H7 (cell line): Measurements from ENCODE around the gene S100A12. TPM values are rescaled to one million over a fixed set of nuclear protein-coding genes. Genes with fewer than 3 reads are reported as not detected.

Experiments
- DNase-seq: peaks from one replicate; pipeline ENCODE4 v3.0.0; 2012
- H3K27me3 ChIP-seq: 2 replicates; pipeline ENCODE4 v1.6.0; 2011; ENCODE audit warnings: mild to moderate bottlenecking, low read length; ENCODE audit not compliant: control insufficient read depth, insufficient read depth
- H3K36me3 ChIP-seq: replicated peaks from 2 replicates; pipeline ENCODE4 v1.5.1; 2011; ENCODE audit warnings: low read length; ENCODE audit not compliant: control insufficient read depth, insufficient read depth
- H3K4me3 ChIP-seq: 2 replicates; pipeline ENCODE4 v1.5.1; 2011; ENCODE audit warnings: low read depth, mild to moderate bottlenecking, control low read depth, low read length, moderate library complexity; ENCODE audit not compliant: insufficient read depth
- total RNA-seq: library from RNA; depleted of rRNA; stranded (reverse); fragments of >200 nt; shearing (Covaris generic); gene quantifications from 2 replicates; pipeline ENCODE4 v1.2.3, GENCODE V29; 2014

Gene S100A12
- total RNA-seq, 1 experiment from 2014 or later: not detected

GRCh38 chr1:153365696-153366095 is 9.7 kb downstream of the S100A12 start:
- peak; percentile 26 for DNase-seq
- Histone ChIP-seq H3K27me3 (no peaks in the 10 kb centered on the region), H3K36me3 (no peaks in the 10 kb centered on the region), H3K4me3 (no peak overlapping the region)

GRCh38 chr1:153364766-153365666 is 10.4 kb downstream of the S100A12 start:
- Histone ChIP-seq H3K4me3 (no peak overlapping the region), H3K36me3 (no peaks in the 10 kb centered on the region), H3K27me3 (no peaks in the 10 kb centered on the region)
- no peak for DNase-seq

GRCh38 chr1:153364156-153364555 is 11.3 kb downstream of the S100A12 start:
- Histone ChIP-seq H3K36me3 (no peaks in the 10 kb centered on the region), H3K27me3 (no peaks in the 10 kb centered on the region), H3K4me3 (no peak overlapping the region)
- no peak for DNase-seq

GRCh38 chr1:153363641-153364040 is 11.8 kb downstream of the S100A12 start:
- H3K4me3 ChIP-seq: no peak overlapping the region
- no peaks in the 10 kb centered on the region for H3K36me3 ChIP-seq
- DNase-seq: no peak
- no peaks in the 10 kb centered on the region for H3K27me3 ChIP-seq

- no peaks in the 10 kb centered on the region for H3K27me3 ChIP-seq
- no peaks in the 10 kb centered on the region for H3K36me3 ChIP-seq
- DNase-seq: peak; percentile 29
- no peak overlapping the region for H3K4me3 ChIP-seq
Measured at GRCh38 chr1:153362187-153362775, 13.1 kb downstream of the S100A12 start.

GRCh38 chr1:153361480-153362109 is 13.8 kb downstream of the S100A12 start:
- Histone ChIP-seq H3K36me3 (no peaks in the 10 kb centered on the region), H3K27me3 (no peaks in the 10 kb centered on the region), H3K4me3 (no peak overlapping the region)
- no peak for DNase-seq

- Histone ChIP-seq H3K4me3 (no peak overlapping the region), H3K27me3 (no peaks in the 10 kb centered on the region), H3K36me3 (no peaks in the 10 kb centered on the region)
- peak; percentile 18 for DNase-seq
Measured at GRCh38 chr1:153360592-153361479, 14.6 kb downstream of the S100A12 start.

GRCh38 chr1:153360190-153360589 is 15.2 kb downstream of the S100A12 start:
- H3K27me3 ChIP-seq: no peaks in the 10 kb centered on the region
- no peak overlapping the region for H3K4me3 ChIP-seq
- DNase-seq: peak; percentile 16
- H3K36me3 ChIP-seq: no peaks in the 10 kb centered on the region

- Histone ChIP-seq H3K4me3 (no peak overlapping the region), H3K36me3 (no peaks in the 10 kb centered on the region), H3K27me3 (no peaks in the 10 kb centered on the region)
- DNase-seq: peak; percentile 39
Measured at GRCh38 chr1:153359241-153359640, 16.2 kb downstream of the S100A12 start.

GRCh38 chr1:153358691-153358975 is 16.8 kb downstream of the S100A12 start:
- no peak for DNase-seq
- Histone ChIP-seq H3K27me3 (no peaks in the 10 kb centered on the region), H3K36me3 (no peaks in the 10 kb centered on the region), H3K4me3 (no peak overlapping the region)

GRCh38 chr1:153357853-153358690 is 17.3 kb downstream of the S100A12 start, which contains the start of gene S100A9:
Gene S100A9, plus strand, starts transcription at chr1:153357854. Its CDS starts 430 bp downstream, at chr1:153358284.
- peak; percentile 25 for DNase-seq
- Histone ChIP-seq H3K36me3 (no peaks in the 10 kb centered on the region), H3K27me3 (no peaks in the 10 kb centered on the region), H3K4me3 (no peak within 1 kb of the TSS)

GRCh38 chr1:153357076-153357852 is 18.2 kb downstream of the S100A12 start:
- Histone ChIP-seq H3K4me3 (no peak overlapping the region), H3K36me3 (no peaks in the 10 kb centered on the region), H3K27me3 (no peaks in the 10 kb centered on the region)
- DNase-seq: peak; percentile 32
